ENCODE data around the gene CMYA5. TPM values are rescaled to one million over a fixed set of nuclear protein-coding genes. Genes with fewer than 3 reads are reported as not detected.

The CMYA5 gene
- total RNA-seq, 1 experiment from 2014 or later = 0.22 TPM

DNA sequence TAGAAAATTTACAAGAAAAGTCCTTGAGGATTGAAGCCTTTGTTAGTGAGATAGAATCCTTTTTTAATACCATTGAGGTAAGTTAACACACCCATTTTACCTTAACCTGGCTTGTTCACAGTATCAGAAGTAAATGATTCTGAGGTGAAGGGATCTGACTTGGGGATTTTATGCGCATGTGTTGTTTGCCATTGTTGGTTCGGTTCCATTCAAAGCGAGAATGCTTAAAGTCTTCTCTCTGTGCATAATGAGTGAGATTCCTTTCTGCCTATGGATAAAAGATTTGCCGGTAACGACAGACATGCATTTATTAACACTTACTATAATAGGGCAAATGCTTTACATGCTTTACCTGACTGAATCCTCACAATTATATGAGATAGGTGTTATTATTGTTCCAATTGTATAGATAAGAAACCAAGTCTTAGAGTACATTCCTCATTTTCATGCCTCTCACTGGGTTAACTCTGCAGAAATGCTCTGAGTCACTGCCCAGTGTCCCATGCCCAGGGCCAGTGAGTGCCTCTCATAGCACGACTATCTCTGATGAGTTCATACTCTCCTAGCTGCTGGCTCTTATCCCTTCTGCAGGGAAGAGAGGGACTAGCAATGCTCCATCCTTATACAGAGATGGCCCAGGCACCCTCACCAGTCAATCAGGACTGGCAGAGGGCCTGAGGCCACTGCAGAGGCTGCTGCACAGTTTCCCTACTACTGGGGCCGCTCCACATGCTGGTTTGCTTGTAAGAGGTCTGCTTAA lies 54.4 kb downstream of the CMYA5 start:
- Histone ChIP-seq H3K4me2 (ENCODE audit: low read length) (no peak overlapping the region), H3K27ac (ENCODE audit: low read depth, low read length) (no peak overlapping the region), H4K20me1 (ENCODE audit: insufficient read depth) (no peaks in the 10 kb centered on the region), H2AFZ (ENCODE audit: low read depth, low read length, poor library complexity, severe bottlenecking) (no peak overlapping the region), H3K9me2 (ENCODE audit: insufficient read depth) (no peaks in the 10 kb centered on the region), H3K36me3 (ENCODE audit: control insufficient read depth in 1 of 2, insufficient read depth in 2 of 2, low read length in 2 of 2) (no peaks in the 10 kb centered on the region), H3K9ac (ENCODE audit: low read length) (no peak overlapping the region), H3K9me3 (ENCODE audit: control insufficient read depth in 1 of 2, insufficient read depth in 1 of 2, low read depth in 1 of 2, low read length in 2 of 2) (no peaks in the 10 kb centered on the region), H3K4me3 (replicated peaks in 1 of 2; ENCODE audit: low read depth in 1 of 2, low read length in 2 of 2) (no peak overlapping the region), H3K4me1 (ENCODE audit: control insufficient read depth in 1 of 2, insufficient read depth in 2 of 2, low read length in 2 of 2) (no peaks in the 10 kb centered on the region), H3K79me2 (ENCODE audit: insufficient read depth, low read length) (no peaks in the 10 kb centered on the region), H3K27me3 (ENCODE audit: insufficient read depth, low read length) (no peaks in the 10 kb centered on the region)
- TF ChIP-seq, protein P1, sequence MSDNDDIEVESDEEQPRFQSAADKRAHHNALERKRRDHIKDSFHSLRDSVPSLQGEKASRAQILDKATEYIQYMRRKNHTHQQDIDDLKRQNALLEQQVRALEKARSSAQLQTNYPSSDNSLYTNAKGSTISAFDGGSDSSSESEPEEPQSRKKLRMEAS (IDR thresholded peaks at IDR 0.05) = no peak
- TF ChIP-seq RAD21 (IDR thresholded peaks at IDR 0.05; ENCODE audit: low read depth) (no peak), EGR1 (IDR thresholded peaks at IDR 0.05; ENCODE audit: low read depth) (no peak), POLR2AphosphoS5 (IDR thresholded peaks at IDR 0.05; ENCODE audit: low read depth, low read length) (no peak), ZNF274 (IDR thresholded peaks at IDR 0.05; ENCODE audit: low read depth, low read length) (no peak)
- TF ChIP-seq, protein P2, sequence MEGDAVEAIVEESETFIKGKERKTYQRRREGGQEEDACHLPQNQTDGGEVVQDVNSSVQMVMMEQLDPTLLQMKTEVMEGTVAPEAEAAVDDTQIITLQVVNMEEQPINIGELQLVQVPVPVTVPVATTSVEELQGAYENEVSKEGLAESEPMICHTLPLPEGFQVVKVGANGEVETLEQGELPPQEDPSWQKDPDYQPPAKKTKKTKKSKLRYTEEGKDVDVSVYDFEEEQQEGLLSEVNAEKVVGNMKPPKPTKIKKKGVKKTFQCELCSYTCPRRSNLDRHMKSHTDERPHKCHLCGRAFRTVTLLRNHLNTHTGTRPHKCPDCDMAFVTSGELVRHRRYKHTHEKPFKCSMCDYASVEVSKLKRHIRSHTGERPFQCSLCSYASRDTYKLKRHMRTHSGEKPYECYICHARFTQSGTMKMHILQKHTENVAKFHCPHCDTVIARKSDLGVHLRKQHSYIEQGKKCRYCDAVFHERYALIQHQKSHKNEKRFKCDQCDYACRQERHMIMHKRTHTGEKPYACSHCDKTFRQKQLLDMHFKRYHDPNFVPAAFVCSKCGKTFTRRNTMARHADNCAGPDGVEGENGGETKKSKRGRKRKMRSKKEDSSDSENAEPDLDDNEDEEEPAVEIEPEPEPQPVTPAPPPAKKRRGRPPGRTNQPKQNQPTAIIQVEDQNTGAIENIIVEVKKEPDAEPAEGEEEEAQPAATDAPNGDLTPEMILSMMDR (IDR thresholded peaks at IDR 0.05 in 2 of 3, conservative IDR thresholded peaks at IDR 0.05 in 1 of 3; ENCODE audit: borderline replicate concordance in 1 of 3, insufficient read depth in 1 of 3, low read depth in 2 of 3, low read length in 2 of 3) = no peak
- TF ChIP-seq, protein P3, sequence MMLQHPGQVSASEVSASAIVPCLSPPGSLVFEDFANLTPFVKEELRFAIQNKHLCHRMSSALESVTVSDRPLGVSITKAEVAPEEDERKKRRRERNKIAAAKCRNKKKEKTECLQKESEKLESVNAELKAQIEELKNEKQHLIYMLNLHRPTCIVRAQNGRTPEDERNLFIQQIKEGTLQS (IDR thresholded peaks at IDR 0.05) = no peak
- ATAC-seq (no peak), DNase-seq (ENCODE audit: low read depth, low spot score) (no peak)
- no TSS peak for BruUV-seq (replicated peaks)
- RAD21 ChIA-PET (ENCODE audit: low non-redundant PET in 1 of 2, low total read pairs in 2 of 2, uncharacterized antibody in 2 of 2, unreplicated experiment in 2 of 2) = no interaction called here
- intact Hi-C loops (cut with micrococcal nuclease) = no loop called here
- CTCF ChIA-PET = no interaction called here
- POLR2A ChIA-PET = no interaction called here

Data from HCT116 (cell line).